NCI-H2196 treated with DMSO at 0.1 percent for 48 hours (cell line): ENCODE data around the gene LTBP3.
"Not testable (repeated sequence)": the region's sequence is repeated elsewhere in the genome, so short reads cannot be mapped to it uniquely, and the experiment has no call there.

ENCODE experiments used
- DNase-seq: peaks from one replicate; lab custom pipeline; 2025; ENCODE audit not compliant: unreplicated experiment; lab: John Stamatoyannopoulos, UW

Gene LTBP3

DNA sequence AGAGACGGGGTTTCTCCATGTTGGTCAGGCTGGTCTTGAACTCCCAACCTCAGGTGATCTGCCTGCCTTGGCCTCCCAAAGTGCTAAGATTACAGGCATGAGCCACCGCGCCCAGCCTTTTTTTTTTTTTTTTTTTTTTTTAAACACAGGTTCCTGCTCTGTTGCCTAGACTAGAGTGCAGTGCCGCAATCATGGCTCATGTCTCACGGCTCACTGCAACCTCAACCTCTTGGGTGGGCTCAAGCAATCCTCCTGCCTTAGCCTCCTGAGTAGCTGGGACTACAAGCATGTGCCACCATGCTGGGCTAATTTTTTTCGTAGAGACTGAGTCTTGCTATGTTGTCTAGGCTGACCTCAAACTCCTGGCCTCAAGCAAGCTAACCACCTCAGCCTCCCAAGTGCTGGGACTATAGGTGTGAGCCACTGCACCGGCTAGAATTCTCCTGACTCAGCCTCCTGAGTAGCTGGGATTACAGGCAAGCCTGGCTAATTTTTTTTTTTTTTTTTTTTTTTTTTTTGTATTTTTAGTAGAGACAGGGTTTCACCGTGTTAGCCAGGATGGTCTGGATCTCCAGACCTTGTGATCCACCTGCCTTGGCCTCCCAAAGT, 39.1 kb downstream of the LTBP3 start:
- DNase-seq, result not testable (repeated sequence)

DNA sequence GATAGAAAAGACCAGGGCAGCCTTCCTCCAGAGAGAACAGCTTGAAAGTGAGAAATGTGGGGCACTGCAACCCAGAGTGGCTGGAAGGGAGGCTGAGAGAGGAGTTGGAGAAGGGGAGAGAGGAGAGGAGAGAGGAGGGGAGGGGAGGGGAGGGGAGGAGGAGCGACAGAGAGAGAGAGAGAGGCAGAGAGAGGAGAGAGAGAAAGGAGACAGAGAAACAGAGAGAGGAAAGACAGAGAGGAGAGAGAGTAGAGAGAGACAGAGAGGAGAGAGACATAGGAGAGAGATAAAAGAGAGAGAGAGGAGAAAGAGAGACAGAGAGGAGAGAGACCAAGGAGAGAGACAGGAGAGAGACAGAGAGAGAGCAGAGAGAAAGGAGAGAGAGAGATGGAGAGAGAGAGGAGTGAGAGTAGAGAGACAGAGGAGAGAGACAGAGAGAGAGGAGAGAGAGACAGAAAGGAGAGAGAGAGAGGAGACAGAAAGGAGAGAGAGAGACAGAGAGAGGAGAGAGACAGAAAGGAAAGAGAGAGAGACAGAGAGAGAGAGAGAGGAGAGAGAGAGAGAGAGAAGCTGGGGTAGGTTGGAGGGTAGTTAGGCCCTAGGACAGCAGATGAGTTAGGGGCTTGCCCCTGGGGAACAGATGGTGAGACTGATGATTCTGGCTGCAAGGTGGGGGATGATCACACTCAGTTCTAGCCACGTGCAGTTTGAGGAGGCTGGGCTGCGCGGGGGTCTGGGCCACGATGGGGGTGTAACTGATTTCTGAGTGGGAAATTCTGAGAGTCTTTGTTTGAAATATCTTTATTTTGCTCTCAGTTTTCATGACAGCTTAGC, 41.8 kb downstream of the LTBP3 start:
- no peak for DNase-seq

DNA sequence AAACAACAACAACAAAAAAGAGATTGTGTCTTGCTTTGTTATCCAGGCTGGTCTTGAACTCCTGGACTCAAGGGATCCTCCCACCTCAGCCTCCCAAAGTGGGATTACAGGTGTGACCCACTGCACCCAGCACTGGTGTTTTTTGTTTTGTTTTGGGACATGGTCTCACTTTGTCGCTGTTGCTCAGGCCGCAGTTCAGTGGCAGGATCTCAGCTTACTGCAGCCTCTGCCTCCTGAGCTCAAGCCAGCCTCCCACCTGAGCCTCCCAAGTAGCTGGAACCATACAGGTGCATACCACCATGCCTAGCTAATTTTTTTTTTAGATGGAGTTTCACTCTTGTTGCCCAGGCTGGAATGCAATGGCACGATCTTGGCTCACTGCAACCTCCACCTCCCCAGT, 45.8 kb downstream of the LTBP3 start:
- not testable (repeated sequence) for DNase-seq

DNA sequence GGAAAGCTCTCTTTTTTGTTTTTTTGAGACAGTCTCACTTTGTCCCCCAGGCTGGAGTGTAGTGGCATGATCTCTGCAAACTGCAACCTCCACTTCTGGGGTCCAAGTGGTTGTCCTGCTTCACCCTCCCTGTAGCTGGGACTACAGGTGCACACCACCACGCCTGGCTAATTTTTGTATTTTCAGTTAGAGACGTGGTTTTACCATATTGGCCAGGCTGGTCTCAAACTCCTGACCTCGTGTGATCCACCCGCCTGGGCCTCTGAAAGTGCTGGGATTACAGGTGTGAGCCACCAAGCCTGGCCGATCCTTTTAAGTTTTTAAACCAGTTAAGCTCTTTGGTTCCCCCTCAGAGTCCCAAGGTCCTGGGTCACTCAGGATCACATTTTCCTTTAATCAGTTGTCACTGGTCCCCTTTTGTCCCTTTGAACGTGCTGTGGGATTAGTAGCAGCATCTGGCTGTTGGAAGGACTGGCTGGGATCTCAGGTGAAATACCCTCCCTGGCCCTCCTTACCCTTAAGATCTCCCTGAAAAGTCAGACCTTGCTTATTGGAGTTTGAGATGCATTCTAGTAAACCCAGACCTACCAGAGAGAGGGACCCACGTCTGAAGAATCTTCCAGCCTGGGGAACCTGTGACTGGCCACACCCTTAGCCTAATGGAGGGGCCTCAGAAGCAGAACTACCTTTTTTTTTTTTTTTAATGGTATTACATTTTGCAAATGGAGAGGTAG, 51.2 kb downstream of the LTBP3 start:
- no peak for DNase-seq

DNA sequence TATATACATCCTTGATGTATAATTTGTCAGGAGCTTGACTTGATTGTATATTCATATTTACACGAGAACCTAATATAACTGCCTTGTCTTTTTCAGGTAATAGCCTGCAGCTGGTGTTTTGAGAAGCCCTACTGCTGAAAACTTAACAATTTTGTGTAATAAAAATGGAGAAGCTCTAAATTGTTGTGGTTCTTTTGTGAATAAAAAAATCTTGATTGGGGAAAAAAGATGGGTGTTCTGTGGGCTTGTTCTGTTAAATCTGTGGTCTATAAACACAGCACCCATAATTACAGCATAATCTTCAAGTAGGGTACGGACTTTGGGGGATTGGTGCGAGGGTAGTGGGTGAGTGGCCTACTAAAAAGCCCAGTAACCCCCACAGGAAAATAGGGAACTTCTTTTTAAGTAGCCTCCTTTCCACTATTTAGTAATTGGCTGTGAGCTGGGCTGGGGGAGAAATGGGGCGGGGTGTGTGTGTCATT, 51.8 kb downstream of the LTBP3 start:
- DNase-seq, result no peak

DNA sequence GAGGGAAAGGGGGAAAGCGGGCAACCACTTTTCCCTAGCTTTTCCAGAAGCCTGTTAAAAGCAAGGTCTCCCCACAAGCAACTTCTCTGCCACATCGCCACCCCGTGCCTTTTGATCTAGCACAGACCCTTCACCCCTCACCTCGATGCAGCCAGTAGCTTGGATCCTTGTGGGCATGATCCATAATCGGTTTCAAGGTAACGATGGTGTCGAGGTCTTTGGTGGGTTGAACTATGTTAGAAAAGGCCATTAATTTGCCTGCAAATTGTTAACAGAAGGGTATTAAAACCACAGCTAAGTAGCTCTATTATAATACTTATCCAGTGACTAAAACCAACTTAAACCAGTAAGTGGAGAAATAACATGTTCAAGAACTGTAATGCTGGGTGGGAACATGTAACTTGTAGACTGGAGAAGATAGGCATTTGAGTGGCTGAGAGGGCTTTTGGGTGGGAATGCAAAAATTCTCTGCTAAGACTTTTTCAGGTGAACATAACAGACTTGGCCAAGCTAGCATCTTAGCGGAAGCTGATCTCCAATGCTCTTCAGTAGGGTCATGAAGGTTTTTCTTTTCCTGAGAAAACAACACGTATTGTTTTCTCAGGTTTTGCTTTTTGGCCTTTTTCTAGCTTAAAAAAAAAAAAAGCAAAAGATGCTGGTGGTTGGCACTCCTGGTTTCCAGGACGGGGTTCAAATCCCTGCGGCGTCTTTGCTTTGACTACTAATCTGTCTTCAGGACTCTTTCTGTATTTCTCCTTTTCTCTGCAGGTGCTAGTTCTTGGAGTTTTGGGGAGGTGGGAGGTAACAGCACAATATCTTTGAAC, 52.5 kb downstream of the LTBP3 start:
- DNase-seq, result no peak

DNA sequence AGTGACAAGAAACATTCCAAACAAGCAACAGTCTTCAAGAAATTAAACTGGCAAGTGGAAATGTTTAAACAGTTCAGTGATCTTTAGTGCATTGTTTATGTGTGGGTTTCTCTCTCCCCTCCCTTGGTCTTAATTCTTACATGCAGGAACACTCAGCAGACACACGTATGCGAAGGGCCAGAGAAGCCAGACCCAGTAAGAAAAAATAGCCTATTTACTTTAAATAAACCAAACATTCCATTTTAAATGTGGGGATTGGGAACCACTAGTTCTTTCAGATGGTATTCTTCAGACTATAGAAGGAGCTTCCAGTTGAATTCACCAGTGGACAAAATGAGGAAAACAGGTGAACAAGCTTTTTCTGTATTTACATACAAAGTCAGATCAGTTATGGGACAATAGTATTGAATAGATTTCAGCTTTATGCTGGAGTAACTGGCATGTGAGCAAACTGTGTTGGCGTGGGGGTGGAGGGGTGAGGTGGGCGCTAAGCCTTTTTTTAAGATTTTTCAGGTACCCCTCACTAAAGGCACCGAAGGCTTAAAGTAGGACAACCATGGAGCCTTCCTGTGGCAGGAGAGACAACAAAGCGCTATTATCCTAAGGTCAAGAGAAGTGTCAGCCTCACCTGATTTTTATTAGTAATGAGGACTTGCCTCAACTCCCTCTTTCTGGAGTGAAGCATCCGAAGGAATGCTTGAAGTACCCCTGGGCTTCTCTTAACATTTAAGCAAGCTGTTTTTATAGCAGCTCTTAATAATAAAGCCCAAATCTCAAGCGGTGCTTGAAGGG, 53.3 kb downstream of the LTBP3 start:
- DNase-seq, result no peak

DNA sequence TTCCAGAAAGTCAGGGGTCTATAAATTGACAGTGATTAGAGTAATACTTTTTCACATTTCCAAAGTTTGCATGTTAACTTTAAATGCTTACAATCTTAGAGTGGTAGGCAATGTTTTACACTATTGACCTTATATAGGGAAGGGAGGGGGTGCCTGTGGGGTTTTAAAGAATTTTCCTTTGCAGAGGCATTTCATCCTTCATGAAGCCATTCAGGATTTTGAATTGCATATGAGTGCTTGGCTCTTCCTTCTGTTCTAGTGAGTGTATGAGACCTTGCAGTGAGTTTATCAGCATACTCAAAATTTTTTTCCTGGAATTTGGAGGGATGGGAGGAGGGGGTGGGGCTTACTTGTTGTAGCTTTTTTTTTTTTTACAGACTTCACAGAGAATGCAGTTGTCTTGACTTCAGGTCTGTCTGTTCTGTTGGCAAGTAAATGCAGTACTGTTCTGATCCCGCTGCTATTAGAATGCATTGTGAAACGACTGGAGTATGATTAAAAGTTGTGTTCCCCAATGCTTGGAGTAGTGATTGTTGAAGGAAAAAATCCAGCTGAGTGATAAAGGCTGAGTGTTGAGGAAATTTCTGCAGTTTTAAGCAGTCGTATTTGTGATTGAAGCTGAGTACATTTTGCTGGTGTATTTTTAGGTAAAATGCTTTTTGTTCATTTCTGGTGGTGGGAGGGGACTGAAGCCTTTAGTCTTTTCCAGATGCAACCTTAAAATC, 54.0 kb downstream of the LTBP3 start:
- DNase-seq, result no peak

DNA sequence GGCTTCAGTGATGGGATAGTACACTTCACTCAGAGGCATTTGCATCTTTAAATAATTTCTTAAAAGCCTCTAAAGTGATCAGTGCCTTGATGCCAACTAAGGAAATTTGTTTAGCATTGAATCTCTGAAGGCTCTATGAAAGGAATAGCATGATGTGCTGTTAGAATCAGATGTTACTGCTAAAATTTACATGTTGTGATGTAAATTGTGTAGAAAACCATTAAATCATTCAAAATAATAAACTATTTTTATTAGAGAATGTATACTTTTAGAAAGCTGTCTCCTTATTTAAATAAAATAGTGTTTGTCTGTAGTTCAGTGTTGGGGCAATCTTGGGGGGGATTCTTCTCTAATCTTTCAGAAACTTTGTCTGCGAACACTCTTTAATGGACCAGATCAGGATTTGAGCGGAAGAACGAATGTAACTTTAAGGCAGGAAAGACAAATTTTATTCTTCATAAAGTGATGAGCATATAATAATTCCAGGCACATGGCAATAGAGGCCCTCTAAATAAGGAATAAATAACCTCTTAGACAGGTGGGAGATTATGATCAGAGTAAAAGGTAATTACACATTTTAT, 54.7 kb downstream of the LTBP3 start:
- no peak for DNase-seq

DNA sequence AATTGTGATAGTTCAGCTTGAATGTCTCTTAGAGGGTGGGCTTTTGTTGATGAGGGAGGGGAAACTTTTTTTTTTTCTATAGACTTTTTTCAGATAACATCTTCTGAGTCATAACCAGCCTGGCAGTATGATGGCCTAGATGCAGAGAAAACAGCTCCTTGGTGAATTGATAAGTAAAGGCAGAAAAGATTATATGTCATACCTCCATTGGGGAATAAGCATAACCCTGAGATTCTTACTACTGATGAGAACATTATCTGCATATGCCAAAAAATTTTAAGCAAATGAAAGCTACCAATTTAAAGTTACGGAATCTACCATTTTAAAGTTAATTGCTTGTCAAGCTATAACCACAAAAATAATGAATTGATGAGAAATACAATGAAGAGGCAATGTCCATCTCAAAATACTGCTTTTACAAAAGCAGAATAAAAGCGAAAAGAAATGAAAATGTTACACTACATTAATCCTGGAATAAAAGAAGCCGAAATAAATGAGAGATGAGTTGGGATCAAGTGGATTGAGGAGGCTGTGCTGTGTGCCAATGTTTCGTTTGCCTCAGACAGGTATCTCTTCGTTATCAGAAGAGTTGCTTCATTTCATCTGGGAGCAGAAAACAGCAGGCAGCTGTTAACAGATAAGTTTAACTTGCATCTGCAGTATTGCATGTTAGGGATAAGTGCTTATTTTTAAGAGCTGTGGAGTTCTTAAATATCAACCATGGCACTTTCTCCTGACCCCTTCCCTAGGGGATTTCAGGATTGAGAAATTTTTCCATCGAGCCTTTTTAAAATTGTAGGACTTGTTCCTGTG, 55.4 kb downstream of the LTBP3 start:
- no peak for DNase-seq

DNA sequence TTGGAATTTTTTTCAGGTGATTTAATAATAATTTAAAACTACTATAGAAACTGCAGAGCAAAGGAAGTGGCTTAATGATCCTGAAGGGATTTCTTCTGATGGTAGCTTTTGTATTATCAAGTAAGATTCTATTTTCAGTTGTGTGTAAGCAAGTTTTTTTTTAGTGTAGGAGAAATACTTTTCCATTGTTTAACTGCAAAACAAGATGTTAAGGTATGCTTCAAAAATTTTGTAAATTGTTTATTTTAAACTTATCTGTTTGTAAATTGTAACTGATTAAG, 55.9 kb downstream of the LTBP3 start:
- no peak for DNase-seq

DNA sequence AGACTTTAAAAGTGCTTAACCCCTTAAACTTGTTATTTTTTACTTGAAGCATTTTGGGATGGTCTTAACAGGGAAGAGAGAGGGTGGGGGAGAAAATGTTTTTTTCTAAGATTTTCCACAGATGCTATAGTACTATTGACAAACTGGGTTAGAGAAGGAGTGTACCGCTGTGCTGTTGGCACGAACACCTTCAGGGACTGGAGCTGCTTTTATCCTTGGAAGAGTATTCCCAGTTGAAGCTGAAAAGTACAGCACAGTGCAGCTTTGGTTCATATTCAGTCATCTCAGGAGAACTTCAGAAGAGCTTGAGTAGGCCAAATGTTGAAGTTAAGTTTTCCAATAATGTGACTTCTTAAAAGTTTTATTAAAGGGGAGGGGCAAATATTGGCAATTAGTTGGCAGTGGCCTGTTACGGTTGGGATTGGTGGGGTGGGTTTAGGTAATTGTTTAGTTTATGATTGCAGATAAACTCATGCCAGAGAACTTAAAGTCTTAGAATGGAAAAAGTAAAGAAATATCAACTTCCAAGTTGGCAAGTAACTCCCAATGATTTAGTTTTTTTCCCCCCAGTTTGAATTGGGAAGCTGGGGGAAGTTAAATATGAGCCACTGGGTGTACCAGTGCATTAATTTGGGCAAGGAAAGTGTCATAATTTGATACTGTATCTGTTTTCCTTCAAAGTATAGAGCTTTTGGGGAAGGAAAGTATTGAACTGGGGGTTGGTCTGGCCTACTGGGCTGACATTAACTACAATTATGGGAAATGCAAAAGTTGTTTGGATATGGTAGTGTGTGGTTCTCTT, 56.5 kb downstream of the LTBP3 start:
- no peak for DNase-seq

DNA sequence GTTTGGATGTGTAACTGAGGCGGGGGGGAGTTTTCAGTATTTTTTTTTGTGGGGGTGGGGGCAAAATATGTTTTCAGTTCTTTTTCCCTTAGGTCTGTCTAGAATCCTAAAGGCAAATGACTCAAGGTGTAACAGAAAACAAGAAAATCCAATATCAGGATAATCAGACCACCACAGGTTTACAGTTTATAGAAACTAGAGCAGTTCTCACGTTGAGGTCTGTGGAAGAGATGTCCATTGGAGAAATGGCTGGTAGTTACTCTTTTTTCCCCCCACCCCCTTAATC, 57.0 kb downstream of the LTBP3 start:
- DNase-seq, result no peak

DNA sequence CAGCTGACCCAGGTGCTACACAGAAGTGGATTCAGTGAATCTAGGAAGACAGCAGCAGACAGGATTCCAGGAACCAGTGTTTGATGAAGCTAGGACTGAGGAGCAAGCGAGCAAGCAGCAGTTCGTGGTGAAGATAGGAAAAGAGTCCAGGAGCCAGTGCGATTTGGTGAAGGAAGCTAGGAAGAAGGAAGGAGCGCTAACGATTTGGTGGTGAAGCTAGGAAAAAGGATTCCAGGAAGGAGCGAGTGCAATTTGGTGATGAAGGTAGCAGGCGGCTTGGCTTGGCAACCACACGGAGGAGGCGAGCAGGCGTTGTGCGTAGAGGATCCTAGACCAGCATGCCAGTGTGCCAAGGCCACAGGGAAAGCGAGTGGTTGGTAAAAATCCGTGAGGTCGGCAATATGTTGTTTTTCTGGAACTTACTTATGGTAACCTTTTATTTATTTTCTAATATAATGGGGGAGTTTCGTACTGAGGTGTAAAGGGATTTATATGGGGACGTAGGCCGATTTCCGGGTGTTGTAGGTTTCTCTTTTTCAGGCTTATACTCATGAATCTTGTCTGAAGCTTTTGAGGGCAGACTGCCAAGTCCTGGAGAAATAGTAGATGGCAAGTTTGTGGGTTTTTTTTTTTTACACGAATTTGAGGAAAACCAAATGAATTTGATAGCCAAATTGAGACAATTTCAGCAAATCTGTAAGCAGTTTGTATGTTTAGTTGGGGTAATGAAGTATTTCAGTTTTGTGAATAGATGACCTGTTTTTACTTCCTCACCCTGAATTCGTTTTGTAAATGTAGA, 57.6 kb downstream of the LTBP3 start:
- DNase-seq, result no peak

DNA sequence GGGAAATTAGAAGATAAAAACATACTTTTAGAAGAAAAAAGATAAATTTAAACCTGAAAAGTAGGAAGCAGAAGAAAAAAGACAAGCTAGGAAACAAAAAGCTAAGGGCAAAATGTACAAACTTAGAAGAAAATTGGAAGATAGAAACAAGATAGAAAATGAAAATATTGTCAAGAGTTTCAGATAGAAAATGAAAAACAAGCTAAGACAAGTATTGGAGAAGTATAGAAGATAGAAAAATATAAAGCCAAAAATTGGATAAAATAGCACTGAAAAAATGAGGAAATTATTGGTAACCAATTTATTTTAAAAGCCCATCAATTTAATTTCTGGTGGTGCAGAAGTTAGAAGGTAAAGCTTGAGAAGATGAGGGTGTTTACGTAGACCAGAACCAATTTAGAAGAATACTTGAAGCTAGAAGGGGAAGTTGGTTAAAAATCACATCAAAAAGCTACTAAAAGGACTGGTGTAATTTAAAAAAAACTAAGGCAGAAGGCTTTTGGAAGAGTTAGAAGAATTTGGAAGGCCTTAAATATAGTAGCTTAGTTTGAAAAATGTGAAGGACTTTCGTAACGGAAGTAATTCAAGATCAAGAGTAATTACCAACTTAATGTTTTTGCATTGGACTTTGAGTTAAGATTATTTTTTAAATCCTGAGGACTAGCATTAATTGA, 58.3 kb downstream of the LTBP3 start:
- no peak for DNase-seq

DNA sequence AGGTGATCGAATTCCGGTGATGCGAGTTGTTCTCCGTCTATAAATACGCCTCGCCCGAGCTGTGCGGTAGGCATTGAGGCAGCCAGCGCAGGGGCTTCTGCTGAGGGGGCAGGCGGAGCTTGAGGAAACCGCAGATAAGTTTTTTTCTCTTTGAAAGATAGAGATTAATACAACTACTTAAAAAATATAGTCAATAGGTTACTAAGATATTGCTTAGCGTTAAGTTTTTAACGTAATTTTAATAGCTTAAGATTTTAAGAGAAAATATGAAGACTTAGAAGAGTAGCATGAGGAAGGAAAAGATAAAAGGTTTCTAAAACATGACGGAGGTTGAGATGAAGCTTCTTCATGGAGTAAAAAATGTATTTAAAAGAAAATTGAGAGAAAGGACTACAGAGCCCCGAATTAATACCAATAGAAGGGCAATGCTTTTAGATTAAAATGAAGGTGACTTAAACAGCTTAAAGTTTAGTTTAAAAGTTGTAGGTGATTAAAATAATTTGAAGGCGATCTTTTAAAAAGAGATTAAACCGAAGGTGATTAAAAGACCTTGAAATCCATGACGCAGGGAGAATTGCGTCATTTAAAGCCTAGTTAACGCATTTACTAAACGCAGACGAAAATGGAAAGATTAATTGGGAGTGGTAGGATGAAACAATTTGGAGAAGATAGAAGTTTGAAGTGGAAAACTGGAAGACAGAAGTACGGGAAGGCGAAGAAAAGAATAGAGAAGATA, 59.0 kb downstream of the LTBP3 start, which contains the start of gene MALAT1:
Gene MALAT1, plus strand, starts transcription at position 69 of the 736 bp plus-strand sequence.
- peak; percentile 80 for DNase-seq
